HPDE6-E6E7 (cell line): ENCODE data around the gene ADAMTS17.

ENCODE experiments used
- DNase-seq: peaks from one replicate; pipeline ENCODE4 v3.0.0; 2011; ENCODE audit warnings: missing footprints; ENCODE audit errors: extremely low spot score

Gene ADAMTS17

GRCh38 chr15:100276506-100276905 is 65.3 kb downstream of the ADAMTS17 start:
- DNase-seq, result no peak

- DNase-seq, result no peak
These were observed 66.1 kb downstream of the ADAMTS17 start for GRCh38 chr15:100275641-100276040.

- no peak for DNase-seq
These were observed 71.9 kb downstream of the ADAMTS17 start for GRCh38 chr15:100269831-100270230.

- DNase-seq, result no peak
These were observed 75.6 kb downstream of the ADAMTS17 start for GRCh38 chr15:100266166-100266565.

GRCh38 chr15:100265641-100266035 is 76.1 kb downstream of the ADAMTS17 start:
- DNase-seq, result no peak

- DNase-seq, result no peak
These were observed 76.7 kb downstream of the ADAMTS17 start for GRCh38 chr15:100264994-100265640.

- DNase-seq, result no peak
These were observed 77.9 kb downstream of the ADAMTS17 start for GRCh38 chr15:100263721-100264455.

- DNase-seq, result no peak
These were observed 78.7 kb downstream of the ADAMTS17 start for GRCh38 chr15:100263031-100263430.

- no peak for DNase-seq
These were observed 80.2 kb downstream of the ADAMTS17 start for GRCh38 chr15:100261302-100262240.

- no peak for DNase-seq
These were observed 82.5 kb downstream of the ADAMTS17 start for GRCh38 chr15:100259266-100259665.

- DNase-seq, result no peak
These were observed 84.7 kb downstream of the ADAMTS17 start for GRCh38 chr15:100256970-100257650.

- DNase-seq, result no peak
These were observed 85.4 kb downstream of the ADAMTS17 start for GRCh38 chr15:100256101-100256969.

GRCh38 chr15:100255644-100256043 is 86.1 kb downstream of the ADAMTS17 start:
- no peak for DNase-seq

- no peak for DNase-seq
These were observed 87.1 kb downstream of the ADAMTS17 start for GRCh38 chr15:100254691-100255090.

GRCh38 chr15:100254285-100254684 is 87.5 kb downstream of the ADAMTS17 start:
- no peak for DNase-seq

GRCh38 chr15:100253640-100254039 is 88.1 kb downstream of the ADAMTS17 start:
- DNase-seq, result no peak

- no peak for DNase-seq
These were observed 88.9 kb downstream of the ADAMTS17 start for GRCh38 chr15:100252779-100253417.

- no peak for DNase-seq
These were observed 89.4 kb downstream of the ADAMTS17 start for GRCh38 chr15:100252359-100252758.

- no peak for DNase-seq
These were observed 91.5 kb downstream of the ADAMTS17 start for GRCh38 chr15:100250176-100250800.
